HG02973 (cell line): ENCODE results near the gene NEUROD6.

Experiments
- ATAC-seq: cut with Tn5 transposase; IDR thresholded peaks from one replicate; pipeline ENCODE4 v1.9.1; 2021; ENCODE audit warnings: moderate library complexity; ENCODE audit not compliant: unreplicated experiment

The NEUROD6 gene

GRCh38 chr7:31340603-31341002 lies at the start of gene NEUROD6:
TSS of gene NEUROD6 (minus strand) at chr7:31340726. CDS start at chr7:31339268, 1,458 bp downstream.
- ATAC-seq: no peak

DNA sequence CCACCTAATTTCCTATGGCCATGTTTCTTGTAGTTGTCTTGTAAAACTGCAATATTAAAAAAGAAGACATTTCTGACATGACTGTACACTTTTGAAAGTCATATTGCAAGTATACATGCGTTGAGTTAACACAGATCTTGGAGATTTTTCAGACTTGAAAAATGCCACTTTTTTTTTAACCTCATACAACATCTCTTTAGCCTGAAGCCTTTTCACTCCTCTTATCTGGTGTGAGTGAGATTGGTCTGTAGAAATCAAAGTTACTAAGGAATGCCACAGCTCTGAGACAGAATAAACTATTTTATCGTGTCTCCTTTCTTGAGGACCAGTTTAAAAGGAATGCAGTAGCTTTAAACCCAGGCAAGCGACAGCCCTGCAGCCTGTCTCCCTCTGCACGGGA lies 43.9 kb upstream of the NEUROD6 start:
- ATAC-seq: no peak

DNA sequence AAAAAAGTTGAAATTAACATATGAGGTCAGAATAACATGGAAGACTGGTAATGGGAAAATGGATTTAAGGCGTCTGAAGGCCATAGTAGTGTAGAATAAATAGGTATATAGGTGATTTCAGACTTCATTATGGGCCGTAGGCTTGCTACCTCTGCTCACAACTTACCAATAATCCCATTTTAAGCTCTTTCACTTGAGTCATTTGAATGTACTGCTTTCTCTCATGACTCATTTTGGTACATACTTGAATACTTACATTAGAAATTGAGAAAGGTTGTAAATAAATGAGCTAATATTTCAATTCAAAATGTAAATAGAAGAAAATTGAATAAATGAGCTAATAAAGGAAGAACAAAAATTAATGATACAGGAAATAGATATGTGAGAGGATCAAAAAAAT lies 42.2 kb upstream of the NEUROD6 start:
- no peak for ATAC-seq

- ATAC-seq: peak; percentile 84
These were observed 33.1 kb upstream of the NEUROD6 start for GRCh38 chr7:31373337-31374289.

DNA sequence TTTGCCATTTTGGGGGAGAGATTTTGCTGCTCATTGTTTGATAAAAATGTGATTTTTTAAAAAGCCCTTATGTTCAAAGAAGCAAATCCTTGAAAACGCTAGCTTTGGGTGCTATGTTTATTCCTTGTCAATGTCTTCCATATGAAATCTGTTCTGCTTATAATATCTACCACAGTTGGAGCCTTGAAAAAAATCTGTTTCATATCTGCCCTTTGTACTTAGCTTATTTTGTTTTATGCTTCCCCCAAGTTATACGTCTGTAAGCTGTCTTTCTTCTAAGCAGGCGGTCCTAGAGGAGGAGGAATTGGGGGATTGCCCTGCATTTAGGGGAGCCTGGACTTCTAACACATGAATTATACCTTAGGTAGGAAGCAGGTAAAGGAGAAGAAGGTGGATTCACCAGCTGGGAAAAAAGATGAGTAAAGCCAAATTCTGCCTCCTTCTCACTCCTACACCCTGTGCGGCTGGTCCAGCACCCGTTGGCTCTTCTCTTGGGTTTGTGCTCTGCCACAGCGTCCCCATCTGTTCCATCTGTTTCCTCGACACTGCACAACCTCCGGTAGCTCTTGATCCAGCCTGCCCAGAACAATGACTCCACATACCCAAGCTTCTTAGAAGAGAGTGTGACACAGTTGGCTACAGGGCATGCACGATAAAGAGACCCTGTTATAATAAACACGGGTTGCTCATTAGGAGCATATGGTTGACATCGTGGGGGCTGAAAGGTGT lies 31.9 kb upstream of the NEUROD6 start:
- no peak for ATAC-seq

GRCh38 chr7:31371621-31372020 lies 31.1 kb upstream of the NEUROD6 start:
- ATAC-seq: no peak

DNA sequence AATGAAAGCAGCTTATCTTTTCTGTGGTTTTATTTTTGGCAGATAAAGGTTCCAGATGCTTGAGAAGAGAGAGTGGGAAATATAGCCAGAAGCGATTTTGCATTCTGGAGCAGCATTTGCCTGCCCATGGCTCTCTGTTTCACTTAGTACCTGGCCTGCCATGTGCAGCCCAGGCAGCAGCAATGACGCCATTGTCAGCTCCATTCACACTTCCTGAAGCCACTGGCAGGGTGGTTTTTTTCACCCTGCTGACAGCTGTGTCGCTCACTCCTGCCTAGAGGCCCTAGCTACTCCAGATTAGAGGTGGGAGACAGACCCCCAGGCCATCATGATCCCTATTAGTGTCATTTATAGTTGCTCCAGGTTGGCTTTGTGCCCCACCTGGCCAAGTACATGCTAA lies 30.1 kb upstream of the NEUROD6 start:
- no peak for ATAC-seq

DNA sequence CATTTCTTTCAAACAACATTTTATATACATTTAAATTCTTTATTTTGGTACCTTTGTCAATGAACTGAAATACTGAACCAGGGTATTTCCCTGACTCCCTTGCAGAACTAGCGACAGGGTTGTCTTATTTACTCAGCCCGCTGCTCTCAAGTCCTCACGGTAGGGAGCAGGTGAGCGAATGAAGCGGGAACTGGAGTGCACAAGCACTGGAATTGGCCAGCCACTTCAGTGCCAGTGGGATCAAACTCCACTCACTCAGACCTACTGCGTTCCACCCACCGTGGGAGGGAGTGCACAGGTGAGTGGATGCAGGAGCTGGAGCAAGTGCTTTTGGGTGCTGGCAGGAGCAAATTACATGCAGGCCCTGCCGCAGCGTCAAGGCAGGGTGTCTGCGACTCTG lies 28.1 kb upstream of the NEUROD6 start:
- ATAC-seq: no peak

DNA sequence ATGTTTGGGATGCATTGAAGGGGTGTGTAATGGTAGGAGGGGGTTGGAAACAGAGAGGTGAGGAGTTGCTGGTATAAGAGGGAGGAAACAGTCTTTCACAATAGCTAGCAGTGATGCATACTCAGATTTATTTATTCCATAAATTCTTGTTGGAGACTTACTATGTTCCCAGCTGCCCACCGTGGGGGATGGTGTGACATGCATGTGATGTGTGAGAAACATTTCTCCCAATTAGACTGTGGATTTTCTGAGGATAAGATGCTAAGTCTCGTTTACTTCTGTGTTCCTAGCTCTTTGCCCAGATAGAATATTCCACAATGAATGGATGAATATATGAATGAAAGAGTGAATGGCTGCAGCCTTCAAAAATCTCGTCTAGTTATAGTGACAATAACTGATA lies 23.0 kb upstream of the NEUROD6 start:
- no peak for ATAC-seq

DNA sequence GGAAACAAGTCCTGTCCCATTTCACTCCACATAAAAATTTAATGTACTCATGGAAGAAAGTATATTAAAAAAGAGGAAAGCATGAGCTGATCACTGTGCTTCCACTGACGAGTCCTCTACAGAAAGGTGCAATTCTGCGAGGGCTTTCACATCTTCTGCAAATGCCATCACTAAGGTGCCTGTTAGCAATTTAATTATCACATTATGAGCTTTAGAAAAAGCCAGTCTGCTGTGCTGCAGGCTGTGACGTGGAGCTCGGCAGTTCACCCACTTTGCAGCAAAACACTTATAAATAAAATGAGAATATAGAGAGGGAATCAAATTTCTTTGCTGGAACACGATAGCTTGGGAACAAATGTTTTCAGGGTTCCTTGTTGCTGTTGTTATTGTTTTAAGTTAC lies 22.5 kb upstream of the NEUROD6 start:
- no peak for ATAC-seq

GRCh38 chr7:31362401-31362800 lies 21.9 kb upstream of the NEUROD6 start:
- ATAC-seq: no peak

DNA sequence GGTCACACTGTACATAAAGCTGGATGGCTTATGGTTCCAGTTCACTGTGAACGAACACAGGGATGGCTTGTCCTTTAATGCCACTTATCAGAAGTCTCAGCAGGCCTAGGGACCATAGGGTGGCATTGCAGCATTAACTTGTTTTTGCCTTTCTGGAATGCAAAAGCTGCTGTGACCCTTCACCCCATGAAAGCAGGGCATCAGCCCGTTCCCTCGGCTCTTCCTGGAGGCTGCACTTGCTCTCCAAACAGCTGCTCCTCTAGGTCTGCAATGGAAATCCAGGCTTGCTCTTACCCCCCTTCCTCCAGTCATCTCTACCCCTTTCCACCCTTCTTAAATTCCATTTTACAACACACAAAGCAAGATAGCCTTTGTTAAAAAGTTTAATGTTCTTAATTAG lies 17.9 kb upstream of the NEUROD6 start:
- ATAC-seq: no peak

DNA sequence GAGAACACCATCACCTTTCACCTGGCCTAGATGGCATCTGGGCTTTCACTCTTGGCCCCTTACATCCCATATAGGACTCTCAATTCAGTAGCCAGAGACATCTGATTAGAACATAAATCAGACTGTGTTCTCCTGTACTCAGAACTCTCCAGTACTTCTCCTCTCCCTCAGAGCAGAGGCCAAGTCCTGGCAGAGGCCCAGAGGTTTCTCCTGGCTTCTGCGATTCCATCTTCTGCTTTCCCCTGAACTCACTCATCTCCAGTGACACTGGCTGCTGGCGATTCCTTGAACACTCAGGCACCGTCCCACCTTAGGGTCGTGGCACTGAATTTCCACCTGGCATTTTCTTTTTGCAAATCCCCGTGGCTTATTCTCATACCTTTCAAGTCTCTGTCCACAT lies 4.9 kb upstream of the NEUROD6 start:
- no peak for ATAC-seq

DNA sequence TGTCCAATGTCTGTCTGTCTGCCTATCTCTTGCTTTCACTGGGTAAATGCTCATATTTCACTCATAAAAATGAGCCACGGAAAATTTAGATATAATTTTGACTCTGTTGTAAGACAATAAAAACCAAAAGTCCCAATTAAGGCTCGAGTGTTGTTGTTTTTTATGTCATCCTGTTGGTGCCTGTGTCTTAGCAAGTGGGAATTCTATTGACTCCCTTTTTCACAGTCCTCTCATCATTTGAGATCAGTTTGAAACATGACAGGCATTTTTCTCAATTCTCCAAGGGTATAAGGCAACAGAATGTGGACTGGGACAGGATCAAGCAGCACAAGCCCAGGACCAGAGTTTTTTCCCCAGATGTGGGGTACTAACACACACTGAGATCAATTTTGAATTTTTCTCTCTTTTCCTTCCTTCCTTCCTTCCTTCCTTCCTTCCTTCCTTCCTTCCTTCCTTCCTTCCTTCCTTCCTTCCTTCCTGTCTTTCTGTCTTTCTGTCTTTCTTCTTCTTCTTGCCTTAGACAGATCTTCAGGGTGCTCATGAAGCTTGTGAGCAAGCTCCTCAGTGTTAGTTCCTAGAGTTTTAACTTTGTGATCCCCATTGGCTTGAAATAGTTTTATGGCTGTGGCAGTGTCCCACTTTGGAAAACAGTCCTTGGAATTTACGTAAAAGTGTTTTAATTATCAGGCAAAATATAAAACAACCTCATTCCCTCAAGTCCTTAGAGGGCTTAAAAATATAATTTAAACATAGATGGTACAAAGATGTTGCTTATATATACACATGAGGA lies 3.2 kb upstream of the NEUROD6 start:
- ATAC-seq: no peak

DNA sequence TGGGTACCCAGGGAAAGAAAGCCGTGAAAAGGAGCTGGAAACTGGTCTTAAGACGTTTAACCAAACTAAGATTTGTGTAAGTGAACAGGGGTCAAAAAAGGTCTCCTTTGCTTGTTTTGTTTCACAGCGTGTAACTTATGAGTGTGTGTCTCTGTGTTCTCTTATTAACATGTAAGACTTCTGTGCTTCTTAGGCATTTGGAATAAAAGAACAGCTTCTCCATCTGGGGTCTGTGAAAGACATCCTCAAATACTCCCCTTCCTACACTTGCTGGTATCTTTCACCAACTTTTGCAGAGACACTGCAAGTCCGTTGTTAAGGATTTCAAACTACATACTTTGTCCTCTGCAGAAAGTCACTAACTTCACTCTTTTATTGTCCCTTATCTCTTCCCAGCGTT lies 615 bp upstream of the NEUROD6 start:
- ATAC-seq: no peak

- no peak for ATAC-seq
These were observed 475 bp downstream of the NEUROD6 start for GRCh38 chr7:31340051-31340450.

- ATAC-seq: no peak
These were observed 1.8 kb downstream of the NEUROD6 start for GRCh38 chr7:31338706-31339105.

DNA sequence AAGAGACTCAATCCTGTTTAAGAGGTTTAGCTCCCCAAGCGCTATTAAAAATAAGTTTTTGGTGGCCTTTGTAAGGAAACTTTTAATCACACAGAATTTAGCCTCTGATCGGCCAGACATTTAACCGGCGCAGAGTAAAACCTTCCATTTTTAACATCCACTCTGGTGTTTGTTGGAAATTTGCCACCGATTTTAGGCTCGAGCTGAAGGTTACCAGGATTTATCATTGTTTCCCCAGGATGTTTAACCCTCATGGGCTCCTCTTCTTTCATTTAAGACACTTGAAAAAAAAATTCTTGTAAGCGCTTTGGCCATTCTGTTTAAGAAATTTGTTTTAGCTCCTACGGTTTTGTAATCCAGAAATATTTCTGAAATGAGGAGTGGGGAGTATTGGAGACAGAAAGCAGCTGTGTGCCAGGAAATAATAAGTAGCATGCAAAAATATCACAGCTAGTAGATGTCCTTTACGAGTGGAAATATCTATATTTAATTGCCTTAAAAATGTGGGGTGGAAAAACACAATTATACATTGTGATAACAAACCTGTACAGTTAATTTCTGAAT lies 3.4 kb downstream of the NEUROD6 start:
- ATAC-seq: no peak

- ATAC-seq: no peak
These were observed 4.1 kb downstream of the NEUROD6 start for GRCh38 chr7:31336202-31337001.

GRCh38 chr7:31335884-31336201 lies 4.7 kb downstream of the NEUROD6 start:
- no peak for ATAC-seq
